ENCODE results near the gene PHF21B.

PHF21B gene

DNA sequence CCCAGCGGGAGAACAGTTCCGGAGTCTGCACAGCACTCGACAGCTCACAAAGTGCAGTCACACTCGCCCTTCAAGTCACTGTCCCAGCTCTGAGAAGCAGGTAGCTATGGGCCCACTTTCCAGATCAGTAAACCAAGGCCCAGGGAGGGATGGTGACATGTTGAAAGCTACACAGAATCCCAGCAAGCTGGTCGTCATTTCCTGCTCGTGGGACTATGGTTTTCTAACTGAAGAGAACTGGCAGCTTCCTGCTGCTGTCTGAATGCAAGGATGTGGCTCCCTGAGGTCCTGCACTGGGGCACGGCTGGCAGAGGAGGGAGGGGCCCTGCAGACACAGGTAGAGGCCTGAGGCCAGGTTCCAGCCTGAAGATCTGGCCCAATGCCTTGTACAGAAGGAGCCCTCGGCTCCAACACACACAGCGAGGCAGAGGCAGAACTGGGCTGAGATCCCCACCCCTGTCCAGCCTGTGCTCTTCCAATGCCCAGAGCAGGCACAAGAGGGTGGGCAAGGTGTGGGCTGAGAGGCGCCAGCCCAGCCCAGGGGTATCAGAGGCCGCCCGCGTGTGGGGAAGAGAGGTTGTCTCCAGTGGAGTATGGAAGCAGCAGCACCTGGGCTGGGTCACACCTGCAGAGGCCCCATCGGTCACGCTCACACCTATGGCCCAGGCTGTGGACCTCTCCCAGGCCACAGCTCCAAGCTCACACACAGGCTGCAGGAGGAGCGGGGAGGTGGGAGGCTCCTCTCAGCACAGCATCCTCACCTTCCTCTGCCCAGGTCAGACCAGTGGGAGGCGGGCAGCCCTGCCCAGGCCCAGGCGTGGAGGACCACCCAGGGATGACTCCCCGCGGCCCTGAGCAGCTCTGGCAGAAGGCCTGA lies 119.2 kb downstream of the PHF21B start:
- ATAC-seq (no peak), DNase-seq (no peak)
- Mint-ChIP-seq H3K4me3 (no peak overlapping the region), H3K27me3 (no peaks in the 10 kb centered on the region), H3K27ac (no peak overlapping the region), H3K36me3 (ENCODE audit: low read depth) (no peaks in the 10 kb centered on the region), H3K9me3 (no peaks in the 10 kb centered on the region), H3K4me1 (no peaks in the 10 kb centered on the region)

DNA sequence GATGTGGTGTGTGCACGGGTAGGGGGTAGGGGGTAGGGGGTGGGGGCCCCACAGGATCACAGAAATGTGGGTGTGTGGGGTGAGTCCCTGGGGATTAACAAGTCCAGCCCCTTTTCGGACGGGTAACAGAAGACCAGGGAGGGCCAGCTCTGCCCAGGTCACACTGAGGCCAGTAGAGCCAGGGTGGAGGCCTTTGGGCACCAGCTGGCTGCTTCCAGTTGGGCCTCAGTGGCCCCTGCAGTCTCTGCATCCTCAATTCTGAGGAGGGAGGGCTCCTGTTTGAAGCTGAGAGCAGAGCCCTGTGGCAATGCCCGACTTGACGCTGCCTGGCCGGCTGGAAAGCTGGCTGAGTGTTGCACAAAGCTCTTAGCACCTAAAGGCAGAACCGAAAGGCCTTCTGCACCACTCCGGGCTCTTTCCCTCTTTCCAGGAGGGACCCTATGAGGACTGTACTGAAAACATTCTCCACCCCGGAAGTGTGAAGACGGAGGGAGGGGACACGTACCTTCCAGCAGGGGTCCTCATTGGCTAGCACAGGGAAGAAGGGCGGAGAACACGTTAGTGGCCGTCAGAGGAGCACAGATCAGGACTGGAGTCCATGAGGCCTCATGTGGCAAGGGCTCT lies 120.4 kb downstream of the PHF21B start:
- no peak for DNase-seq
- no peaks in the 10 kb centered on the region for H3K4me1 Mint-ChIP-seq
- H3K9me3 Mint-ChIP-seq: no peaks in the 10 kb centered on the region
- H3K27me3 Mint-ChIP-seq: no peaks in the 10 kb centered on the region
- no peaks in the 10 kb centered on the region for H3K36me3 Mint-ChIP-seq (ENCODE audit: low read depth)
- no peak overlapping the region for H3K27ac Mint-ChIP-seq
- H3K4me3 Mint-ChIP-seq: no peak overlapping the region
- no peak for ATAC-seq

DNA sequence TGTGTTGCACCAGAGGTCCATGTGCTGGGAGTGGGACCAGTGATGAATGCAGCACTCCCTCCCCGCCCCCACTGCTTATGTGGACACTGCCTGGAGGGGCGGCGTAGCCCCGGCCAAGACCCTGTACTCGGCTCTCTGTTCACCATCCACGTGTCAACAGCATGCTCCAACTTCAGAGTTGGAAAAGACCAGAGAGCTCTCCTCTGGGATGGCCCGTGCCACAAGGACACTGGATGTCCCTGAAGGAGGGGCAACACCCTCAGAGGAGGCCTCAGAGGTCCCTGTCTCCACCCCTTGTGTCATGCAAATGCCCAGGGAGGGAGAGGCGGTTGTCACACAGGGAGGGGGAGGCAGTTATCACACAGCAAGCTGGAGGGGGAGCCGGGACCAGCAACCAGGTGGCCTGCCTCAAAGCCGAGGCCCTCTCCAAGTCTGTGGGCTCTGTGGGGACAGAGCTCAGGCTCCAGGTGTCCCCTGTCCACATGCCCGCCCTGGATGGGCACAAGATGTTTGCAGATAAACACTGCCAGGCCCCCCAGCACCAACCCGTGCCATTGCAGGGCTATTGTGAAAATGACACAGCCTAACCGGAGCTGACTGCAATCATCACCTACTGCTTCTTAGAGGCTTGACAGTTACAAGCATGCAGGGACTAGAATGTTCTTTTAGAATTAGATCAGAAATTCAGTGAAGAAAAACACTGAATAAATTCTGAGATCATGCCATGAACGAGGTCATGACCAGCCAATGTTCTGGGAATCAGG lies 121.1 kb downstream of the PHF21B start:
- Mint-ChIP-seq H3K9me3 (no peaks in the 10 kb centered on the region), H3K27me3 (no peaks in the 10 kb centered on the region), H3K4me1 (no peaks in the 10 kb centered on the region), H3K36me3 (ENCODE audit: low read depth) (no peaks in the 10 kb centered on the region), H3K27ac (no peak overlapping the region), H3K4me3 (no peak overlapping the region)
- no peak for DNase-seq
- no peak for ATAC-seq

DNA sequence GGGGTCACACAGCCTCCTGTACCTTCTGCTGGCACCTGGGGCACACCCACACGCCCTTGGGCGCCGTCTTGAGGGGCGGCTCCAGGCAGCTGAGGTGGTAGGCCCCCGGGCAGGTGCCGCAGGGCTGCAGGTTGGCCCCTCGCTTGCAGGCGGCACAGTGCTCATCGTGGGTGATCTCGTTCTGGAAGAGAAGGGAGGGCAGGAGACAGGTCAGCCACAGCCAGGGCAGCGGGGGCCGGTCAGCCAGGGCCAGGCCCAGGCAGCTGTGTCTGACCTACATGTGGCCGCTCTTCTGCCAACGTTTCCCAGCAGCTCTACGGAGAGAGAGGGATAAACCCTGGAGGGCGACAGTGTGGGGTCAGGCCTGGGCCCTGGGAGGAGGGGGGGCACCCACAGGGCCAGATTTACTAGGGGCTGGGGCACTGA lies 121.9 kb downstream of the PHF21B start:
- no peaks in the 10 kb centered on the region for H3K36me3 Mint-ChIP-seq (ENCODE audit: low read depth)

DNA sequence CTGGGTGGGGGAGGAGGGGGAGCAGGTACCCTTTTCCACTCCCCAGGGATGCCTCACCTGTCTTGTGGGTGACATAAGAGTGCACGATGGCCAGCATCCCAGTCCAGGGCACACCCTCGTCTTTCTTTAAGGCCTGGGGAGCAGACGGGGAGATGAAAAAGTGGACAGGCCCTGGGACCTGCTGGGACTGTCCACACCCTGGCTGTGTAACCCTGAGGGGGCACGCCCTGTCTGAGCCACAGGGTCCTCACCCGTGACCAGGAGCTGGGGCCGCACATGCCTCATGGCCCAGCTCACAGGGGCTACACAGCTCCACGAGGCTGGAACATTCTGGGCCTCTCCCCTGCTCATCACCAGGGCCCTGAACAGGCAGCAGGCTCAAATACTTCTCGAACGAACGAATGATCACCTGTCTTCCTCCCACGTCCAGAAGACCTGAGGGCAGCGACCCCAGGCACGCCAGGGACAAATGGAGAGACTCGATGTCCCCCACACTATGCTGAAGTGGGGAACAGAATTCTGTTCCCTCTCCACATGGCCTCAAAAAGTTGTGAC lies 123.9 kb downstream of the PHF21B start:
- no peaks in the 10 kb centered on the region for H3K9me3 Mint-ChIP-seq
- DNase-seq (no peak), ATAC-seq (no peak)
- no peaks in the 10 kb centered on the region for H3K27me3 Mint-ChIP-seq
- no peaks in the 10 kb centered on the region for H3K36me3 Mint-ChIP-seq (ENCODE audit: low read depth)
- H3K4me3 Mint-ChIP-seq: no peak overlapping the region
- H3K4me1 Mint-ChIP-seq: no peaks in the 10 kb centered on the region
- no peak overlapping the region for H3K27ac Mint-ChIP-seq

More for the DNA sequence above, 121.9 kb downstream of the PHF21B start:
- Mint-ChIP-seq H3K9me3 (no peaks in the 10 kb centered on the region), H3K27ac (no peak overlapping the region), H3K27me3 (no peaks in the 10 kb centered on the region), H3K4me1 (no peaks in the 10 kb centered on the region), H3K4me3 (no peak overlapping the region)
- DNase-seq (no peak), ATAC-seq (no peak)

DNA sequence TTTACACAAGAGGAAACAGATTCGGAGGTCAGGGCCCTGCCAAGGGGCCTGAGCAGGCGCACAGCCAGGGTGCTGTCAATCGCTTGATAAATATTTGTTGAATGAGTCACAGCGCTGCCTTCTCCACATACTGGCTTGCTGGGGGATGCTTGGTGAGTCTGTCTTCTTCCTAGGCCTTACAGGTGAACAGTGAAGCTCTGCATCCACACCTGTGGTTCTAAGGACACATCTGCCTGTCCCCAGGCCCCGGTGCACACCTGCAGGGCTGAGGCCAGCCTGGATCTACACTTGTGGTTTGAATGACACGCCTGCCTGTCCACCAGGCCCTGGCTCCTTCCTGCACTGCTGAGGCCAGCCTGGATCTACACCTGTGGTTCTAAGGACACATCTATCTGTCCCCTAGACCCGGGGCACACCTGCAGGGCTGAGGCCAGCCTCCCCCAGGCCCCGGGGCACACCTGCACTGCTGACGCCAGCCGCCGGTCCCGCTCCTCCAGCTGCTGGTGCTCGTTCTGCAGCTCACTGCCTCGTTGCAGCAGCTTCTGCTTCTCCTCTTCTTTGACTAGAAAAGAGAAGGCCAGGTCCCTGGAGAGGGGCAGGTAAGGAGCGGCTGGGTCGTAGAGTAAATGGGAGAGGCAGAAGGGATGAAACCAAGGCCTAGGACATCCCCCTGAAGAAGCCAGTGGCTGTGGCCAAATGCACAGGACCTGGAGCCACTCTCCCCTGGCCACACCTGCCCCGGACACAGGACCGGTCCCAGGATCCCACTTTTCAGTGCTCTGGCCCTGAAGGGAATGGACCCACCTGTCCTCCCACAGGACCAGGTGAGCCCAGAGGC lies 124.6 kb downstream of the PHF21B start:
- H3K27me3 Mint-ChIP-seq: no peaks in the 10 kb centered on the region
- ATAC-seq: no peak
- no peaks in the 10 kb centered on the region for H3K4me1 Mint-ChIP-seq

DNA sequence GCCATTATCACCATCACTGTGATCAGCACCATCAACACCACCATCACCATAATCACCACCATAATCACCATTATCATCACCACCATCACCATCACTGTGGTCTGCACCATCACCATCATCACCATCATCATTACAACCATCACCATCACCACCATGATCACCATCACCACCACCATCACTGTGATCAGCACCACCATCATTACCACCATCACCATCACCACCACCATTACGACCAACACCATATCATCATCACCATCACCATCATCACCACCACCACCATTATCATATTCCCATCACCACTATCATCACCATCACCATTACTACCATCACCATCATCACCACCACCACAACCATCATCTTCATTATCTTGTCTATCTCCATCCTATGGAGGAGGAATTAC lies 125.2 kb downstream of the PHF21B start:
- DNase-seq: no peak
- Mint-ChIP-seq H3K27ac (no peak overlapping the region), H3K4me3 (no peak overlapping the region), H3K4me1 (no peaks in the 10 kb centered on the region), H3K36me3 (ENCODE audit: low read depth) (no peaks in the 10 kb centered on the region), H3K9me3 (no peaks in the 10 kb centered on the region), H3K27me3 (no peaks in the 10 kb centered on the region)
- no peak for ATAC-seq

More for the DNA sequence above, 124.6 kb downstream of the PHF21B start:
- H3K9me3 Mint-ChIP-seq: no peaks in the 10 kb centered on the region
- DNase-seq: no peak
- no peaks in the 10 kb centered on the region for H3K36me3 Mint-ChIP-seq (ENCODE audit: low read depth)
- H3K4me3 Mint-ChIP-seq: no peak overlapping the region
- H3K27ac Mint-ChIP-seq: no peak overlapping the region

DNA sequence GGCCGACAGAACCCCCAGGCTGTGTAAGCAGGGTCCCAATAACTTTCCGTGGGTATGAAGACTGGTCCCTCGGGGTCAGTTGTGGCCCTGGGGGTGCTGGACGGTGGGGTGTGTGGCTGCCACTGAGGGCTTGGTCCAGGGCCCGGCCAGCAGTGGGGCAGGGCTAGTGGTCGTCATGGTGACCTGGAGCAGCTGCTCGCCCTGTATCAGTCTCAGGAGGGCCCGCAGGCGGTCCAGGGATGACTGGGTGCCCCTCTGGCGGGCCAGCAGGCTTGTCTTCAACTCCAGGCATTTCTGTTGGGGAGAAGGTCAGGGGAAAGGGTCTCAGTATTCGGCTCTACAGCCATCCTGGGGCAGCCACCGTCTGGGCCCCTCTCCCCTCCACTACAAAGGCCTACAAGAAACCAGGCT lies 126.8 kb downstream of the PHF21B start:
- Mint-ChIP-seq H3K4me1 (no peaks in the 10 kb centered on the region), H3K36me3 (ENCODE audit: low read depth) (no peaks in the 10 kb centered on the region), H3K9me3 (no peaks in the 10 kb centered on the region), H3K27ac (no peak overlapping the region), H3K27me3 (no peaks in the 10 kb centered on the region), H3K4me3 (no peak overlapping the region)
- DNase-seq (no peak), ATAC-seq (no peak)

DNA sequence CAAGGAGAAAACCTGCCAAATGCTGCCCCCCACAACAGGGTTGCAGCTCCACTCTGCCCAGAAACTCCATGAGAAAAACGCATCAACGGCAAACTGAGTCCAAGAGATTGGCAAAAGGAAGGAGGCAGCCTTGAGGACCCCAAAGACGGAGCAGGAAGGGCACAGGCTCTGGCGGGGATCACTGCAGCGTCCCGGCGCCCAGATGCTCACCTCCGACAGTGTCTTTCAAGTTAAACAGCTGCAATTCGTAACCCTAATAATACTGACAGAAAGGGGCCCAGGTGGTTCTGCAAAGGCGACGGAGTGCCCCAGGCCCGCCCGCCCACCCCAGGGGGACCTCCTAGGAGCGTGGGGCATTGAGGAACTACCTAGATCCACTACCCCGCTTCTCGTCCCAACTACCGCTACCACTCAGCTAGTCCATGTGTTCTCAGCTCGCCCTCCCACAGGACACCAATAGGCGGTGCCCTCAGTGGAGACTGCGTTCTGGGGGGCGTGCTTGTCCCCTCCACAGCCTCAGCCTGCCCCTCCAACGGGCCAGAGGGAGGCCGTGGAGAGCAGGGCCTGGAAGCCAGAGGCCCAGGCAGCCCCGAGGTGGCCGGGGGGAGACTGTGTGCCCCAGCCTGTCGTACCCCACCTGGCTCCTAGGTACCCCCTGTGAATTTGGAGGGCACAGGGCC lies 127.4 kb downstream of the PHF21B start:
- H3K27ac Mint-ChIP-seq: no peak overlapping the region
- H3K36me3 Mint-ChIP-seq (ENCODE audit: low read depth): no peaks in the 10 kb centered on the region
- no peak overlapping the region for H3K4me3 Mint-ChIP-seq
- ATAC-seq (no peak), DNase-seq (no peak)
- H3K9me3 Mint-ChIP-seq: no peaks in the 10 kb centered on the region
- H3K27me3 Mint-ChIP-seq: peaks cover 2% of the 10 kb centered on the region
- no peaks in the 10 kb centered on the region for H3K4me1 Mint-ChIP-seq

DNA sequence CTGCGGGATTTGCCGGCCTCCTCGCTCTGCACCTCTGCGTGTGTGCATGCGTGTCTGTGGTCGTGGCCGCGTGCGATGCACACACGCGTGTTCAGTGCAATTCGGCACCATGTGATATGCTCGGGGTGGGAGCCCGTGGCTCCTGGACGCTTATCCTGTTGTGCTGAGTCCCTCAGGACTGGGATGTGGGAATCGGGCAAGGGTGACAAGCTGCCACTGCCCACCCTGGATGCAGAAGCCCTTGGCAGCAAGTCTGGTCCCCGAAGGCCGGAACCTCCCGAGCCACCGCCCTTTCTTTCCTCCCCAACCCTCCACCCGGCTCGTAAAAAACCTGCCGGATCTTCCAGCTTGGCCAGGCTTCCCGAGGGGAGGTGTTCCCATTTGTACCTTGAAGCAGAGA lies 128.2 kb downstream of the PHF21B start:
- ATAC-seq: no peak
- no peak for DNase-seq

DNA sequence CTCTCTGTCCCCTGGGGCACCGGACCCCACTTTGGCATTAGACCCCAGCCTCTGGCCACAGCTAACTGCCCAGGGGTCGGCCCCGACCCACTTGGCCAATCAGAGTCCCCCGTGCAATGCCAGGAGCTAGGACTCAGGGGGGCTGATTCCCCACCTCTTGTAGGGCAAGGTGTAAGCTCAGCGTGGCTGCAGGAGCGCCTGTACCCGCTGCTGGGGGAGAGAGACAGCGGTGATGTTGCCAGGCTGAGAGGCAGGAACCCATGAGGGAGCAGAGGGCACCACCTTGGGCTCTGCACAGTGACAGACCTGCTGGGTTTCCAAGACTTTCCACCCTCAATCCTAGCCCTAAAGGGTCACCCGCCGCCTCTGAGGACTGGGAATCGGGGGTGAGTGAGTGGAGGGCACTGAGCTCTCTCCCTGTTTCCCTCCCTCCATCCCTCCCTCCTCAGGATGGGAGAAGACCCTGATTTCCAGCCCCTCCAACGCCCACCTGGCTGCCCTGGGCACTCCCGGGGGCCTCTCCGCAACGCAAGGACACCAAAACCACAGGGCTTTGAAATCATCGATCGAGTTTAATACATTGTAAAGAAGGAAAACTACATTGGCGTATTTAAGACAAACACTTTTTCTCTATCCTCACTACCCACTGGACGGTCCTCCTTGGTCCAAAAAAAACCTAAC lies 129.1 kb downstream of the PHF21B start:
- Mint-ChIP-seq H3K4me1 (no peaks in the 10 kb centered on the region), H3K27me3 (peaks cover 2% of the 10 kb centered on the region), H3K27ac (no peak overlapping the region), H3K36me3 (ENCODE audit: low read depth) (no peaks in the 10 kb centered on the region), H3K9me3 (no peaks in the 10 kb centered on the region), H3K4me3 (no peak overlapping the region)
- no peak for ATAC-seq
- DNase-seq: no peak

More for the DNA sequence above, 128.2 kb downstream of the PHF21B start:
- H3K4me1 Mint-ChIP-seq: no peaks in the 10 kb centered on the region
- peaks cover 2% of the 10 kb centered on the region for H3K27me3 Mint-ChIP-seq
- H3K4me3 Mint-ChIP-seq: no peak overlapping the region
- H3K9me3 Mint-ChIP-seq: no peaks in the 10 kb centered on the region
- no peaks in the 10 kb centered on the region for H3K36me3 Mint-ChIP-seq (ENCODE audit: low read depth)
- H3K27ac Mint-ChIP-seq: no peak overlapping the region

DNA sequence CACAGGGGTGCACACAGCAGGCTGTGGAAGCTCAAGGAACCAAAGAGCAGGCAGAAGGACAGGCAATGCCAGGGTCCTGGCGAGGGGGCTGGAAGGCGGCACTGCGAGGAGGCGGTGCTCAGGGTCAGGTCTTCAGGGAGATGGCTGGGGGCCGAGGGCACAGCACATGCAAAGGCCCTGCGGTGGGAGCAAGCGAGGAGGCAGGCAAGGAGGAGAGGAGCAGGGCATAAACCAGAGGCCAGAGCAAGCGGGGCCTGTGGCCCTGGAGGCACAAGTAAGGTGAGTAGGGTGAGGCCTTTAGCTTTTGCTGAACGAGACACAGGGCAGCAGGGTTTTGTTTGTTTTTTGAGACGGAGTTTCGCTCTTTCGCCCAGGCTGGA lies 130.5 kb downstream of the PHF21B start:
- H3K9me3 Mint-ChIP-seq: no peaks in the 10 kb centered on the region
- no peak overlapping the region for H3K4me3 Mint-ChIP-seq
- no peaks in the 10 kb centered on the region for H3K36me3 Mint-ChIP-seq (ENCODE audit: low read depth)
- peaks cover 2% of the 10 kb centered on the region for H3K27me3 Mint-ChIP-seq
- no peak overlapping the region for H3K27ac Mint-ChIP-seq
- no peaks in the 10 kb centered on the region for H3K4me1 Mint-ChIP-seq
- no peak for DNase-seq
- no peak for ATAC-seq
